GM12801 (cell line): ENCODE measurements around the gene SYNE1.

ENCODE experiments used
- TF ChIP-seq, protein P1 (sequence below): IDR thresholded peaks from one replicate; pipeline ENCODE4 v1.5.1; 2011; ENCODE audit warnings: control low read depth; ENCODE audit not compliant: insufficient read length; ENCODE audit errors: extremely low read depth

Gene SYNE1, protein sequence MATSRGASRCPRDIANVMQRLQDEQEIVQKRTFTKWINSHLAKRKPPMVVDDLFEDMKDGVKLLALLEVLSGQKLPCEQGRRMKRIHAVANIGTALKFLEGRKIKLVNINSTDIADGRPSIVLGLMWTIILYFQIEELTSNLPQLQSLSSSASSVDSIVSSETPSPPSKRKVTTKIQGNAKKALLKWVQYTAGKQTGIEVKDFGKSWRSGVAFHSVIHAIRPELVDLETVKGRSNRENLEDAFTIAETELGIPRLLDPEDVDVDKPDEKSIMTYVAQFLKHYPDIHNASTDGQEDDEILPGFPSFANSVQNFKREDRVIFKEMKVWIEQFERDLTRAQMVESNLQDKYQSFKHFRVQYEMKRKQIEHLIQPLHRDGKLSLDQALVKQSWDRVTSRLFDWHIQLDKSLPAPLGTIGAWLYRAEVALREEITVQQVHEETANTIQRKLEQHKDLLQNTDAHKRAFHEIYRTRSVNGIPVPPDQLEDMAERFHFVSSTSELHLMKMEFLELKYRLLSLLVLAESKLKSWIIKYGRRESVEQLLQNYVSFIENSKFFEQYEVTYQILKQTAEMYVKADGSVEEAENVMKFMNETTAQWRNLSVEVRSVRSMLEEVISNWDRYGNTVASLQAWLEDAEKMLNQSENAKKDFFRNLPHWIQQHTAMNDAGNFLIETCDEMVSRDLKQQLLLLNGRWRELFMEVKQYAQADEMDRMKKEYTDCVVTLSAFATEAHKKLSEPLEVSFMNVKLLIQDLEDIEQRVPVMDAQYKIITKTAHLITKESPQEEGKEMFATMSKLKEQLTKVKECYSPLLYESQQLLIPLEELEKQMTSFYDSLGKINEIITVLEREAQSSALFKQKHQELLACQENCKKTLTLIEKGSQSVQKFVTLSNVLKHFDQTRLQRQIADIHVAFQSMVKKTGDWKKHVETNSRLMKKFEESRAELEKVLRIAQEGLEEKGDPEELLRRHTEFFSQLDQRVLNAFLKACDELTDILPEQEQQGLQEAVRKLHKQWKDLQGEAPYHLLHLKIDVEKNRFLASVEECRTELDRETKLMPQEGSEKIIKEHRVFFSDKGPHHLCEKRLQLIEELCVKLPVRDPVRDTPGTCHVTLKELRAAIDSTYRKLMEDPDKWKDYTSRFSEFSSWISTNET (N-terminal part only)

DNA sequence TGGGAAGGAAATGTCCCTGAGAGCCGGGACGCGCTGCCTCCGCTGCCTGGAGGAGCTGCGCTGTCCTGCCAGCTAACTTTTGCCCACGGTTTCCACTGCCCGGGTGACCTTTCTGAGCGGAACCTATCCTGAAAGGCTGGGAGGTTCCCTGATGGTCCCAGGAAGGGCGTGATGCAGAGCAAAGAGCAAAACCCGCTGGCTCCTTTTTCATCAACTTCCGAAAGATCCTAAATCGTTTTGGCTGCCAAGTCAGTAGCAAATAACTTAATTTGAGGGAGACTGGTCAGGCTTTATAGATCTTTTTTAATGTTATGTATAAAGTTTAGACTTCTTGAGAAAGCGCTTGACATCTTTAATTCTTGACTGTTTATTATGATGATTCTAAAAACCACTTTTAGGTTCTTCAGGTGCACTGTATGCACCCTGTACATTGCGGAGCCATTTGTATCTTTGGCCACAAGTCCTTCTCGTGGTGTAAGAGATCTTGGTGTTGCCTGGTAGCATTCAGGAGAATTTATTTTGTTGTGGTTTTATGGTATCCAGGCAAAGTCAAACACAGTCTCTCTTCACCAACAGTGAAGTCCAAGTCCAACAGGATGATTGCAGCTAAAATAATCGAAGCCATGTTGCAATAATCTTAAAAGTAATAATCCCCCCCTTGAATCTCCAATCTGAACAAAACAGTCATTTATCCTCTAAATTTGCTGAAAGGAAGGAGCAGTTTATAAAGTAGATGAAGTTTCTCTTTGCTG is at the start of gene SYNE1:
TSS of gene SYNE1 (minus strand) at position 67 of the 752 bp plus-strand sequence. CDS start 9,031 bp downstream, outside the sequence.
- TF ChIP-seq, protein P1, sequence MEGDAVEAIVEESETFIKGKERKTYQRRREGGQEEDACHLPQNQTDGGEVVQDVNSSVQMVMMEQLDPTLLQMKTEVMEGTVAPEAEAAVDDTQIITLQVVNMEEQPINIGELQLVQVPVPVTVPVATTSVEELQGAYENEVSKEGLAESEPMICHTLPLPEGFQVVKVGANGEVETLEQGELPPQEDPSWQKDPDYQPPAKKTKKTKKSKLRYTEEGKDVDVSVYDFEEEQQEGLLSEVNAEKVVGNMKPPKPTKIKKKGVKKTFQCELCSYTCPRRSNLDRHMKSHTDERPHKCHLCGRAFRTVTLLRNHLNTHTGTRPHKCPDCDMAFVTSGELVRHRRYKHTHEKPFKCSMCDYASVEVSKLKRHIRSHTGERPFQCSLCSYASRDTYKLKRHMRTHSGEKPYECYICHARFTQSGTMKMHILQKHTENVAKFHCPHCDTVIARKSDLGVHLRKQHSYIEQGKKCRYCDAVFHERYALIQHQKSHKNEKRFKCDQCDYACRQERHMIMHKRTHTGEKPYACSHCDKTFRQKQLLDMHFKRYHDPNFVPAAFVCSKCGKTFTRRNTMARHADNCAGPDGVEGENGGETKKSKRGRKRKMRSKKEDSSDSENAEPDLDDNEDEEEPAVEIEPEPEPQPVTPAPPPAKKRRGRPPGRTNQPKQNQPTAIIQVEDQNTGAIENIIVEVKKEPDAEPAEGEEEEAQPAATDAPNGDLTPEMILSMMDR = no peak

DNA sequence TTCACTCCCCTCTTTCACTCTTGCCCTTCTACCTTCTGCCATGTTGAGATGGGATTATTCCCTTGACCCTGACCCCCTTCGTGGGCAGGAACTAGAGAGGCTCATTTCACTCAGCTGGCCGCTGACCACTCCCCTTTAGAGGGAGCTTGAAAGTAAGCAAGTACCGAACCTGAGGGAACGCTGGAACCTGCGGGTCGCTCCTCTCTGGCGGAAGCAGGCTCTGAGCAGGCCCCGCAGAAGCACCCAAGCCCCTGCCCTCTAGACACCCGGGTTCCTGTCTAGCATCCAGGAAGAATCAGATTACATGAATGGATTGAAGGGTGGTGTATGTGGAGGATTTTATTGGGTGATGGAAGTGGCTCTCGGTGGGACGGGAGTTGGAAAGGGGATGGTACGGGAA is 48.7 kb upstream of the SYNE1 start:
- TF ChIP-seq, protein P1 = no peak

DNA sequence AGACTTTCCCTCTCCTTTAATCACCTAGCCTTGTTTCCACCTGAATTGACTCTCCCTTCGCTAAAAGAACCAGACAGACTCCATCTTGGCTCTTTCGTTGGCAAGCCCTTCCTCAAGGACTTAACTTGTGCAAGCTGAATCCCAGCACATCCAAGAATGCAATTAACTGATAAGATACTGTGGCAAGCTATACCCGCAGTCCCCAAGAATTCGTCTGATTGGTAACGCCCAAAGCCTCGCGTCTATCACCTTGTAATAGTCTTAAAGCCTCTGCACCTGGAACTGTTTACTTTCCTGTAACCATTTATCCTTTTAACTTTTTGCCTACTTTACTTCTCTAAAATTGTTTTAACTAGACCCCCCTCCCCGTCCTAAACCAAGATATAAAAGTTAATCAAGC is 45.0 kb upstream of the SYNE1 start:
- TF ChIP-seq, protein P1 = no peak

DNA sequence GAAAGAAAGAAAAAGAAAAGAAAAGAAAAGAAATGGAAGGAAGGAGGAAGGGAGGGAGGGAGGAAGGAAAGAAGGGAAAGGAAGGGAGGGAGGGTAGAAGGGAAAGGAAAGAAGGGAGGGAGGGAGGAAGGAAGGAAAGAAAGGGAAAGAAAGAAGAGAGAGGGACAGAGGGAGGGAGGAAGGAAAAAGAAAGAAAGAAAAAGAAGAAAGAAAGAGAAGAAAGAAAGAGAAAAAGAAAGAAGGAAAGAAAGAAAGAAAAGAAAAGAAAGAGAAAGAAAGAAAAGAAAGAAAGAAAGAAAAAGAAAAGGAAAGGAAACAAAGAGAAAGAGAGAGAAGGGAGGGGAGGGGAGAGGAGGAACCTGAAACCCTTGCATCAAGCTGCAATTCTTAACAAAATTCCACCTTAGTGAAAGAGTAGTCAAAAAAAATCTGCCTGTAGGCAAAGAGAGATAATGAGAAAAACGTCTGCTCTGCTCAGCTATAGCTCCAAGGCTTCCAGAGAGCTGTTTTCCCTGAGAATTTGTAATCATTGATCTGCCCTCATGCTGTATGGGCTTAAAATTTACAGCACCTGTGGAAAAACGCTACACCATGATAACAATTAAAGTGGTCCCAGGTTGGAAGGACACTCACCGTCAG is 43.8 kb upstream of the SYNE1 start:
- TF ChIP-seq, protein P1 = no peak

DNA sequence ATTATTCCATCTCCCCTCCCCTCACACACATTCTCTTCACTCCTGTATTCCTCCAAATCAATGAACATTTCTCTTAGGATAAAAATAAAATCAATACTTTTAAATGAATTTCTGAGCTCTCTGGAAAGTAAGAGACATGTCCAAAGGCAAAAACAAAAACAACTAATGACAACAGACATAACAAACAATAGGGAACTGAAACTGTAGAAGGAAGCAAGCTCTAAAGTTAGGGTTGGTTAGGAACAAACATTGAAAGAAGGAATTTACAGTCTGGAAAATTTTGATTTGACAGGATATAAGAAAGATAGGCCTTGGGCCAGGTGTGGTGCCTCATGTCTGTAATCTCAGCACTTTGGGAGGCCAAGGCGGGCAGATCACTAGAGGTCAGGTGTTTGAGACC is 43.0 kb upstream of the SYNE1 start:
- TF ChIP-seq, protein P1 = no peak

DNA sequence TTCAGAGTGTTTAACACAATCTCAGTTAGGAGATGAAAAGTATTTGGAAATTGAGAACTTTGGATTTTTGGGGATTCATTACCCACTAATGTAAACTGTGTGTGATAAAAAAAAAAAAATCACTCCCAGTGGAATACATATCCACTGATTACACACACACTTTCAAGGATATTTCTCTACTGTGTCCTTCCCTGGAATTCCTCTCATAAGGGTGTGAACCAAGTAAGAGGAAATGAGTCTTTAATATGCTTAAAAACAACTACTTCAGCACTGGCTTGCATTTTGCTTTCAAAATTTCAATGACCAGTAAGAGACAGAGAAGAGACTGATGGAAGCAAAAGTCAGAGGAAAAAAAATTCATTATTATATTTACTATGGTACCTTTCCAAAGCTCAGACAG is 36.1 kb upstream of the SYNE1 start:
- TF ChIP-seq, protein P1 = no peak
